Left lobe of liver (tissue), 2 donors: ENCODE results near the gene RPL29. TPM values are rescaled to one million over a fixed set of nuclear protein-coding genes. Genes with fewer than 3 reads are reported as not detected.

ENCODE experiments used
- ATAC-seq: fragments of 200-7000 bp; cut with Tn5 transposase; one replicate; pipeline ENCODE4 v1.9.1; 2020; ENCODE audit warnings: mild to moderate bottlenecking, moderate library complexity
- DNase-seq: peaks from one replicate; pipeline ENCODE4 v3.0.0-alpha.2; 2020; ENCODE audit warnings: low spot score
- total RNA-seq: library from RNA; stranded (reverse); gene quantifications from one replicate; pipeline ENCODE4 v1.2.1, GENCODE V29; 2021
- donor health status: DM: no; HTN: no; CAD: no; lungs with moderate emphysema.
- donor health status: DM: no; HTN: yes; CAD: no.

The RPL29 gene
- total RNA-seq, 1 donor from 2014 or later: 392 TPM

DNA sequence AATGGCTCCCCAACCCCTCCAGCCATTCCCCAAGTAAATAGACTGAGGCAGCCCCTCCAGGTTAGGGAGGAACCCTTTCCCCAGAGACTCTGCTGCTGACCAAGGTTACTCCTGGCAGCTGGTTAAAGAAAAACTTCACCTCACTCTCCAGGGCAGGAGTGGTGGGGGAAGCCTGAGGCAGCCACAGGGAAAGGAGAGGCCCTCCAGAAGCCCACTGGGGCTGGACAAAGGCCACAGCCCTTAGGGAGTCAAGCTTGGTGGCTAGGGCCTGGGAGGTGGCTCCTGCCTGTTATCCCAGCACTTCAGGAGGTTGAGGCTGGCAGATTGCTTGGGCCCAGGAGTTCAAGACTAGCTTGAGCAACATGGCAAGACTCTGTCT is 11.4 kb downstream of the RPL29 start:
- no peak for DNase-seq
- no peak for ATAC-seq

DNA sequence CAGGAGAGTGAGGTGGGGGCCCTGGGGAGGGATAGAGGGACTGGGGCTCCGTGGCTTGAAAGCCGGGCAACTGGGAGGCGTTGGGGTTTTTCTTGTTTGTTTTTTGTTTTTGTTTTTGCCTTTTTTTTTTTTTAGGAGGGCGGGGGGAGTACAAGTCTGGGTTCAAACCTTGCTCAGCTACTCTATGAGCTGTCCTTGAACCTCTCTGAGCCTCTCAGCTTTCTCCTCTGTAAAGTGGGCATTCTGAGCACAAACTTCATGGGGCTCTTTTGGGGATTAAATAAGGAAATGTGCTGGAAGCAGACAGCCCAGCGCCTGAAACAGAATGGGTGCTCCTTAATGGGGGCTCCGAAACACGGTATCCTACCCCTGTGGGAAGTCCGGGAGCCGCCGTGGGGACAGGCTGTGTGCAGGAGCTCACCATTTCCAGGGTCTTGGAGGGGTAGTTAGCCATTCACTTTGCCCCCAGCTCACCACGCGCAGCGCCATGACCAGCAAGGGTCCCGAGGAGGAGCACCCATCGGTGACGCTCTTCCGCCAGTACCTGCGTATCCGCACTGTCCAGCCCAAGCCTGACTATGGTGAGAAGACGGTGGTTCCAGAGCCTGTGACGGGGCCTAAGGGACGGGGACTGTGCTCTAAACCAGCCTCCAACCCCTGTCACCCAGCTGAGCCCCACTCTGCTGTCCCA is 12.0 kb downstream of the RPL29 start:
- ATAC-seq (no peak), DNase-seq (no peak)

DNA sequence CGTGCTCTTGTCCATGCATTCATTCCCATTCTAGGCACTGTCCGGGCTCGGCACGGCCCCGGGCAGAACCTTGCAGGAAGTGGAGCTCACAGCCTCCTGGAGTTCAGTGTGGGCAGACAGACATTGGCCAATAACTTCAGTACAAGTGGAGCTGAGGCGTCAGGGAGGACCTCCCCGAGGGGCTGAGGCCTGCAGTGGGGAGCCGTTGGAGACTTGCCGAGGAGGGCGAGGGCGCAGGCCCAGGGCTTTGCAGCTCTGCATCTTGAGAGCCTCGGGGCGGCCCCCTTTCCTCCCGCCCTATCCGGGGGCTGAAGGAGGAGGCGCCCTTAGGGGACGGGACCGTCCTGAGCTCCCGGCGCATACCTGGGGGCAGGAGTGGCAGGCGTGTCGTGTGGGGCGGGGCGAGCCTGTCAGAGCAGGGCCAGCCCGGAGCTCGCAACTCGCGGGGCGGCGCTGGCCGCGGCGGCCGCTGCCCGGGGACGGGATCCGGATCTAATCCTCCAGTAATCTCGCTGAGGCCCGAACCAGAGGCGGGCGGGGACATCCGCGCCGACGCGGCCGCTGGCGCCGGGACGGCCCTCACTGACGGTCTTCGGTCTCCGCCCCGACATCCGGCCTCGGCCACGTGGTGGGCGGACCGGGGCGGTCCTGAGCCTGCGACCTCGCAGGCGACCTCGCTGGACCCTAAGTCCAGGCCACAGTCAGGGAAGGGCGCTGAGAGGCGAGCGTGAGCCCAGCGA is 12.7 kb downstream of the RPL29 start, which contains the start of gene ACY1:
ACY1 (plus strand) TSS at position 698 of the 740 bp plus-strand sequence. CDS start 530 bp downstream, outside the sequence.
- ATAC-seq (peak; percentile 83), DNase-seq (peak; percentile 98)

DNA sequence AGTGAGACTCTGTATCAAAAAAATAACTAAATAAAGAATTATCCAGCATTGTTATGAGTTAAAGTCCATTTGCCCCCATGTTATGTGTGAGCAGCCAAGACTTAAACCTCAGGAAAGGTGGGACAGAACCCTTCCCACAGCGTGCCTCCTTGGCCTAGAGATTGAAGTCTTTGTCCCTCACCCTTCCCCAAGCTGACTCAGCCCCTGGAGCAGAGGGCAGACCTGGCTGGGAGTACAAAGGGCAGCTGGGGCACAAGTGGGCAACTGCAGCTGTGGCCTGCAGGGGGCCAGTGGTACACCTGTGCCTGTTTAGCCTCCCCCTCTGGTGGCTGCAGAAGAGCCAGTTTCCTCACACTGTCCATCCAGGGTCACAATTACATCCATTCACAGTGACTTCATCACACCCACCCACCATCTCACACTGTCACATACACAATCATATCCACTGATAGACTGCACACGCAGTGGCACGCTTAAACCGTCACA is 13.3 kb downstream of the RPL29 start:
- ATAC-seq (peak; percentile 72), DNase-seq (peak; percentile 89)

DNA sequence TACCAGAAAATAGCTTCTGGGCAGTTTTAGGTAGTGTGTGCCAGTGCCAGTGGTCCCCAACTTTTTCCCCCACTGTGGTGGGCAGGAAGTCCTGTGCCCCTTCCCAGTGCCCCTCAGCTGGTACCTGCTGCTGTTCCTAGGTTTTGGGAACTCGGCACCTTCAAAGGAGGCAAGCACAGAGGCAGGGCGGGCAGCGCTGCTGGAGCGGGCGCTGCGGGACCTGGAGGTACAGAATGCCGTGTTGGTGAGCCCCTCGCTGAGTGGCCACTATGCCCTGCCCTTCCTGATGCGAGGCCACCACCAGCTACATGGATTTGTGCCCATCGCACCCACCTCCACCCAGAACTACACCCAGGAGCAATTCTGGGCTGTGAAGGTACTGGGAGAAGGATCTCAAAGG is 15.4 kb downstream of the RPL29 start:
- no peak for DNase-seq

DNA sequence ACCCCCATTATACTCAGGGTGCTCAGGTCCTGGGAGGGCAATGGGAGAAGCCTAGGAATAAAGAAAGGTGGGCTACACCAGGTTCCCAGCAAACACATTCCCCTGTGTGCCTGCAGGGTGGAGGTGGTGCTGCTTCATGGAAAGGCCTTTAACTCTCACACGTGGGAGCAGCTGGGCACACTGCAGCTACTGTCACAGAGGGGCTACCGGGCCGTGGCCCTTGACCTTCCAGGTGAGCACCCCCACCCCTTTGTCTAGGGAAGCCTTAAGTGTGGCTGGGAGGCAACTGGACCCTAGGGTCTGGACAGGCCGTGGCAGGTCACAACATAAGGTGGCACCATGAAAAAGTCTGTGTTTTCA is 17.6 kb downstream of the RPL29 start:
- DNase-seq (no peak), ATAC-seq (no peak)

More for the DNA sequence above, 15.4 kb downstream of the RPL29 start:
- ATAC-seq: no peak

DNA sequence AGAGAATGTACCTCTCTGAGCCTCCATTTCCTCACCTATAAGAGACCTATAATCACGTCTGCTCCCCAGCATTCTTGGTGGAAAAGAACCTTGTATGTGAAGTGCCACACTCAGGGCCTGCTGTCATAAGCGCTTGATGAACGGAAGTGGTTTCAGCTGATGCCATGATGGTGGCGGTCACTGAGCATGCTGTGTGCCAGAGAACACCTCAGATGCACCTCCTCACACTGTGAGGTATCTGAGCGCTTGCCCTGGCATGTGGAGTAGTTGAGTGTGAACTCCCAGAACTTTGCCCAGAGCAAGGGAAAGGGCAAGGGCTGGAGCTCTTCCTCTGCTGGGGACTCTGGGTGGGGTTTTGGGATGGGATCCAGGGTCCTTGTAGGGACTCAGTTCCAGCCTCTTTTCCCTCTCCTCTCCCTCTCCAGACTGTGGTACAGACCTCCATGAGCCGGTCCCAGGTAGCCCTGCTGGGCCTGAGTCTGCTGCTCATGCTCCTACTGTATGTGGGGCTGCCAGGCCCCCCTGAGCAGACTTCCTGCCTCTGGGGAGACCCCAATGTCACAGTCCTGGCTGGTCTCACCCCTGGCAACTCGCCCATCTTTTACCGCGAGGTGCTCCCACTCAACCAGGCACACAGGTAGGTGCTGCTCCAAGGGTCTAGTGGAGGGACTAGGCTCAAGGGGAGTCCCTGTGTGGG is 18.1 kb downstream of the RPL29 start:
- ATAC-seq (no peak), DNase-seq (no peak)

DNA sequence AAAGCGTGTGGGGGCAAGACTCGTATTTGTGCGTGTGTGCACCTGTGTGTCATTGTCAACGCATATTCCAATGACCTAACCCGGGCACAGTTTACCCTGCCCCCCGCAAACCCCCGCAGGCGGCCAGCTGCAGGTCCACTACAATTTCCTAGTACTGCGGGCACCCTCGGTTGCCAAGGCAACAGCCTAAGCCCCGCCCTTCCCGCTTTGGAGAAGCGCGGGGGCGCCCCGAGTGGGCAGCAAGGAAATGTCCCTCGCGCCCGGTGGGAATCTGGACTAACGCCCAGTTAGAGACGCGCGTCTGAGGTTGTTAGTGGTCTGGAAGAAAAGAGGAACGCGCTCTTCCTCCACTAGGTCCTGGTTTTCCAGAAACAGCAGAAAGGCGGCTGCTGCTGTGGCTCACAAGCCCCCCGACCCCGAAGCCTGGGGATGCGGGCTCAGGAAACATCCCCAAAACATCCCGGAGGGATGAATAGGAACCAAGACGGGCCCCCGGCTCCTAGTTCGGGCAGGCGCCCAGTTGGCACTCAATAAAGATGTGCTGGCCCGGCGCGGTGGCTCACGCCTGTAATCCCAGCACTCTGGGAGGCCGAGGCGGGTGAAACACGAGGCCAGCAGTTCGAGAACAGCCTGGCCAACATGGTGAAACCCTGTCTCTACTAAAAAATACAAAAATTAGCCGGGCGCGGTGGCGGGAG is 19.7 kb downstream of the RPL29 start:
- ATAC-seq (no peak), DNase-seq (peak; percentile 75)

DNA sequence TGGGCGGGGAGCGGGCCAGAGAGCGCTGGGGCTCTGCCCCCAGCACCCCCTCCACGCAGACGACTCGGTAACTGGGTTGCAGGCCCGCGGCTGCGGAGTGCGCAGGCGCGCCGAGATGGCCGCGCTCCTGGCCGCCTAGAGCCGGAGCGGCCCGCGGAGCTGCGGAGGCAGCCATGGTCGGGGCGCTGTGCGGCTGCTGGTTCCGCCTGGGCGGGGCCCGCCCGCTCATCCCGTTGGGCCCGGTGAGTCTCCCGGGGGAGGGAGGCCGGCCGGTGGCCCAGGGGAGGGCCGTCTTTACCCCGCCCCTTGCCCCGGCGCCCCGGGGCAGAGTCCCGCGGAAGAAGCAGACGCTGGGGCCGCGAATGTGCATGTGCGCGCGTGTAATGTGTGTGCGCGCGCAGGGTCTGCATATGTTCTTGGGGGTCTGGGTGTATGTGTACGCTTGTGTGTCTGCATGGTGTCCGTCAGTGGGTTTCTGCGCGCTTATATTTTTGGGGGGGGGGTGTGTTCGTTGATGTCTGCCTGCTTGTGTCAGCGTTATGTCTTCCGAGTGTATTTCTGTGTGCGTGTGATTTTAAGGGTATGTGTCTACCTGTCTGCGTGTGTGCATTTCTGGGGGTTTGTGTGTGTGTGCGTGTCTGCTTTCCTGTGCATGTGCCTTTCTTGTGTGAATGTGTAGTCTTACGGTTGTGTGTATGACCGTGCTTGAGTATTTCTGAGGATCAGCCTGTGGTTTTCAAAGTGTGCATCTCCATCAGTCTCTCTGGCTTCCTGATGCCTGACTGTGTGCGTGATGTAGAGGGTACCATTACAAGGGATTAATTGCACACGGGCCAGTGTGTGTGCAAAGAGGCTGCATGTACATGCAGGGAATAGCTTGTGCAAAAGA is 20.5 kb downstream of the RPL29 start, which contains the start of gene ABHD14A:
ABHD14A (plus strand) TSS at position 102 of the 889 bp plus-strand sequence; CDS start at position 174, 72 bp downstream.
- peak; percentile 93 for DNase-seq
- peak; percentile 77 for ATAC-seq

DNA sequence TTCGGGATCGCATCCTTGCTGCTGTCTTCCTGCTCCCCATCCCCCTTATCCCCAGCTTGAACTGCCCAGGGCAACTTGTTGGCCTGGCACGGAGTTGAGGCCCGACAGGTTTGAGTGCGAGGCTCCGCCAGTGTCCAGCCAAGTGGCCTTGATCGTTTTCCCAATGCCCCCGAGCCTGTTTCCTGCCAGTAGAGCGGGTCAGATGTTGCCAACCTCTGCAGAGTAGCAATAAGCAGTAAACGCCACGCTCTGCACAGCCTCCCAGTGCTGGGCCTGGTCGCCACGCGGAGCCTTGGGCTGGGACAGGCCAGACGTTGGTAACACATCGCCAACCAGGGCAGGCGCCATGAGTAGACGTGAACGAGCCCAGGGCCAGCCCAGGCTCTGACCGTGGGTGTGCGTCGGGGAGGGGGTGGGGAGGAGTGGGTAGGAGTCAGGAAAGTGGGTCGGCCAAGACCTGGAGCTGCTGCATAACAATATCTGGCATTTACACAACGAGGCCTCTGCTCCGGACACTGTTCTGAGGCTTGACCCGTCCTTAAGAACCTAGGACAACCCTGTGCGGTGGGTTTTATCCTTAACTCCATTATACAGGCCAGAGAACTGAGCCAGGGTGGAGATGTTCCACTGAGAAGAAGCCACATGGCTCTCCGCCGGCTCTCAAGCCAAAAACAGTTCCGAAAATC is 21.3 kb downstream of the RPL29 start:
- peak; percentile 90 for DNase-seq

DNA sequence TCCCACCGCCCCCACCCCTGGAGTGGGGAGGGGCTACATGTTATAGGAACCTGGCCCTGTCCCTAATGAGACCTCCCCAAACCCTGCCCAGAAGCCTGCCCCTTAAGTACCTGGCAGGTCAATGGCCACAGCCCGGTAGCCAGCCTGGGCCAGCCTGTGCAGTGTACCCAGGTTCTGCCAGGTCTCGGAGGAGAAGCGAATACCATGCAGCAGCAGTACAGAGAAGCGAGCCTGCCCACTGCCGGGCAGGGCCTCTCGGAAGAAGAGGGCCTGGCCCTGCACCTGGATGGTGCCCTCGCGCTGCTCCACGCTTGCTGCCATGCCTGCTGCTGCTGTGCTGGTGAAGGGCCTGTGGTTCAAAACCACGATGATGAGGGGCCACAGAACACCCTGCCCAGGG is 24.3 kb downstream of the RPL29 start:
- no peak for ATAC-seq
- no peak for DNase-seq

More for the DNA sequence above, 21.3 kb downstream of the RPL29 start:
- peak; percentile 56 for ATAC-seq

DNA sequence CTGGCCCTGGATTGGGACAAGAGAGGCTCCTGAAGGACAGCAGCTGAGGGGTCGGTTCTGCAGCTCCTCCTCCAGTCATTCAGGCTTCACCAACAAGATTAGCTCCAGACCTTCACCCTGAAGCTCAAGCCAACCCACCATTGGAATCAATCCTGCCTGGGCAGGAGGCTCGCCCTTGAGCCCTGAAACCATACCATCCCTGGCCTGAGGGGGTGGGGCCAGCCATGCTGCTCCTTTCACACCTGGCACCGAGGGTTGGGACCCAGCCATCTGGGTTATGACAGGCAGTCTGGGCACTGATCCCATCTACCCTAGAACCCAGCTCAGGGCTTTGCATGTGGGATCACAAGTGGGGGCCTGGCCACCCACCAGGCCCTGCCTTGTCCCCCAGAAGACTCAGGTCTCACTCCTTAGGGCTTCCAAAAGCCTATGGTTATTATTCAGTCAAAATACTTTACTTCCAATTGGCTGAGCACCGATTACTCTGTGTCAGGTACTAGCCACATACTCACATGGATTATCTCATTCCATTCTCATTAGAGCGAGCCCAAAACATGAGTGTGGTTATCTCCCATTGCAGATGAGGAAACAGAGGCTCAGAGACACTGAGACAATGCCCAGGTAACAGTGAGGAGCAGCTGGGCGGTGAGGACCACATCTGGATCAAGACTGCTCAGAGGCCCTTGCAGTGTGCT is 24.9 kb downstream of the RPL29 start:
- DNase-seq: peak; percentile 89
- ATAC-seq: peak; percentile 34

DNA sequence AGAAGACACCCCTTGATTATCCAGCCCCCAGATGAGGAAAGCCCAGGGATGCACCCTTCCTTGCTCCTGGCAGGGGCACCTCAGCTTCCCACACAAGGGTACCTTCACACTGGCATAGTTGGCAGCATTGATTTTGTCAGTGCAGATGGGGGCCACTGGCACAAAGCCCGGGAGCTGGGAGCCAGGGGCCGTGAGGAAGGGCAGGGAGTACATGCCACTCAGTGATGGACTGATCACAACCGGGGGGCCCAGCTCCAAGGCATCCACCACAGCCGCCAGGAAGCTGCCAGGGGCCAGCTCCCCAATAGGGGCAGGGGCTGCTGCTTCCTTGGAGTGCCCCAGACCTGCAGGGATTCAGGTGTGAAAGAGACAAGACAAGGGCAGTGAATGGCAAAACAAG is 25.9 kb downstream of the RPL29 start:
- no peak for ATAC-seq
- no peak for DNase-seq

DNA sequence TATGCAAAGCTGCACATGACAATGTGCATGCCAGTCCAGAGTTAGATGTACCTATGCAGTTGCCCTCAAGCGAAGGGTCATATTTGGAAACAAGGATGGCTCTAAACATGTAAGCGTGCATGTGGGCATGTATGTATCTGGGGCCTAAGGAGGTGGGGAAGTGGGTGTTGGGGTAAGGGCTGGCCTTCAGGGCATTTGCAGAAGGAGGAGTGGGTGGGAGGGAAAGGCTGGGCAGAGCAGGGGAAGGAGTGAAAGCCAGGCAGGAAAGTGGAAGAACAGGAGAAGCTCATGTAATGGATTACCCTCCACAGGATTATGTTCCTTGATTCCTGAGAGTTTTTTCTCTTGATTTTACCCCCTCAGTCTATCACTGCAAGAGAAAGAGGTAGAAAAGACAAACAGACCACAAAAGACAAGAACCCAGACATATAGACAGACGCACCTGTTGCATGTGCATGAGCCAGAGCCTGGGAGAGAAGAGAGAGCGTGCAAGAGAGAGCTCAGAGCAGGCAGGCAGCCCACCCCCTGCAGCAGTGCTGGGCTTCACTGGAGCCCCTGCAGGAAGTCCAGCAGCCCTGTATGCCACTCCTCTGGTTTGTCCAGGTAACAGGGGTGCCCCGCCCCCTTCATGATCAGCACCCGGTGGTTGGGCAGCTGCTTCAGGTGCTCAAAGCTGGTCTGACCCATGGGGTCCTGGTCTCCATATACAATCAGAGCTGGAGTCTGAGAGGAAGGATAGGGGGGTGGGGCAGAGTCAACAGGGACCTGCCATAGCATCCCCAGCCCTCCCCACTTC is 26.6 kb downstream of the RPL29 start:
- ATAC-seq: no peak
- DNase-seq: no peak

DNA sequence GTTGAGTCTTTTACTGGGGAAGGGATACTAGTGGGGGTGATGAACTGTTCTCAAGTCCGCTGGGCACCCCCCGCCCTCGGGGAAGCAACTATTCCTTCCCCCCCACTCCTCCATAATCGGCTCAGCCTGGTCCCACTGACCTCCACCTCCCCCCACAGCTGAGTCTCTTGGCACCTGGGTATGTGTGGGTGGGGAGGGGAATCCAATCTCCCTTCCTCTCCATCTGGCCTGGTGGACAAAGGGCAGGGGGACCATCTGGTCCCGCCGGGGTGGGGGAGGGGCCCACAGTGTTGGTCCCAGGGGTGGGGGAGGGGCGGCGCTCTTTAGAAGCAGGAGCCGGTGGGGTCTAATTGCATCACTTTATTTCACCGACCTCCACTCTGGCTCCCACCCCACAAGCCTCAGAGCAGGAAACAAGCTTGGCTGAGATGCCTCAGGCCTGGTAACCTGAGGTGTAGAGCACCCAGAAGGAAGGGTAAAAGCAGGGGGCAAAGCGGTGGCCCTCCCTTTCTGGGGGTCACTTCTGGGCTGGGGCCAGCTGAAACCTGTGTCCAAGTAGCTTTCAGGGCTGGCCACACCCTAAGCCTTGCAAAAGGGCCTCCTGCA is 27.4 kb downstream of the RPL29 start:
- no peak for DNase-seq
- peak; percentile 33 for ATAC-seq

DNA sequence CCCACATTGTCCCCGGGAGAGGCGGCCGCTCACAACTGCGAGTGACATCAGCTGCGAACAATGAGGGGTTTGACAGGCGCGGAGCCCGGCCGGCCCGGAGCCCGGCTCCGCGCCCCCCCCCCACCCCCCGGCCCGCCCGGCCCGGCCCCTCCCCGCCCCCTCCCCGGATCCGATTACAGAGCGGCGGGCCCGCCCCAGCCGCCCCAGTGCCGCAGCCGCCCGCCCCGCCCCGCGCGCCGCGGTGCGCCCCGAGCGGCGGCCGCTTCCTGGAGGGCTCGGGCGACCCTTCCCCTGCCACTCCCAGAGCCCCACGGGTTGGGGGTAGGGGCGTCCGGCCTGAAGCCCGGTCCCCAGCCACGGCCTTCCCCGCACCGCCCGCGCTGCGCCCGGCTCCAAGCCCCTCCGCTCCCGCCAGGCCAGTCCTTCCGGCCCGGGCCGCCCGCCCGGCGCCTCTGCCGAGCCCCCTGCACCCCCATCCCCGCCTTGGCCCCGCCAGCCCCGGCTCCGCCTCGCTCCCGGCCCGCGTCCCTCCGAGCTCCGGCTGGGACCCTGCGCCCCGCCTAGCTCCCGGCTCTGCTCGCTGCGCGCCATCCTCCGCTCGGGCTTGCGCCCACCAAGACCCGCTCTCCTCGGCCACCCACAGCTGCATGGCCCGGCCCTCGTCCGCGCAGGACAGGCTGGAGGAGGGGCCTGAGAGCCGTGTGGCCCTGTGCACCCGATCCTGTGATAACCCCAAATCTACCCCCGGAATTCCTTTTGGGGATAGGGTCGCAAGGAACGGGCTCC is 28.1 kb downstream of the RPL29 start, which contains the start of gene PCBP4:
PCBP4 (minus strand) TSS at position 71 of the 786 bp plus-strand sequence. CDS start 6,214 bp downstream, outside the sequence.
- DNase-seq (peak; percentile 66), ATAC-seq (peak; percentile 70)
